Measurements from ENCODE around the gene LETMD1.
A peak's percentile ranks its signal among the peaks of the same experiment; 100 is the strongest.

Gene LETMD1

GRCh38 chr12:51047655-51048540 is at the start of gene LETMD1 (continued):
- TF ChIP-seq SP2 (tag by site-specific recombination; IDR thresholded peaks at IDR 0.05) (peak; percentile 96), ZBTB11 (tag by site-specific recombination; conservative IDR thresholded peaks at IDR 0.05; ENCODE audit: low read depth) (peak; percentile 75), ZNF114 (tag by site-specific recombination; IDR thresholded peaks at IDR 0.05) (no peak), HOXC10 (CRISPR knock-in tag; IDR thresholded peaks at IDR 0.05) (no peak), ZNF776 (tag by site-specific recombination; IDR thresholded peaks at IDR 0.05; ENCODE audit: borderline replicate concordance) (no peak), ZNF510 (tag by site-specific recombination; IDR thresholded peaks at IDR 0.05; ENCODE audit: insufficient replicate concordance) (no peak), ZNF768 (tag by site-specific recombination; IDR thresholded peaks at IDR 0.05) (no peak), ZNF610 (tag by site-specific recombination; IDR thresholded peaks at IDR 0.05; ENCODE audit: borderline replicate concordance) (0 out of 2 replicates have a peak, but pooled peaks have one; percentile 59), ZNF239 (tag by site-specific recombination; IDR thresholded peaks at IDR 0.05) (no peak), SCRT1 (tag by site-specific recombination; IDR thresholded peaks at IDR 0.05; ENCODE audit: borderline replicate concordance) (no peak; the same call in 1 of the 2 replicates), ZNF350 (tag by site-specific recombination; IDR thresholded peaks at IDR 0.05) (no peak), ZNF791 (tag by site-specific recombination; IDR thresholded peaks at IDR 0.05) (no peak), ZNF521 (tag by site-specific recombination; IDR thresholded peaks at IDR 0.05) (no peak), ZNF626 (tag by site-specific recombination; IDR thresholded peaks at IDR 0.05) (no peak), ZNF639 (tag by site-specific recombination; IDR thresholded peaks at IDR 0.05) (peak; percentile 76; the same call in 1 of the 2 replicates), BCL6B (tag by site-specific recombination; IDR thresholded peaks at IDR 0.05) (no peak), ZNF266 (tag by site-specific recombination; IDR thresholded peaks at IDR 0.05; ENCODE audit: low read depth) (no peak), ZEB2 (tag by site-specific recombination; IDR thresholded peaks at IDR 0.05) (peak; percentile 79; the same call in 1 of the 2 replicates), OVOL3 (tag by site-specific recombination; IDR thresholded peaks at IDR 0.05) (0 out of 2 replicates have a peak, but pooled peaks have one; percentile 59), ZNF292 (tag by site-specific recombination; IDR thresholded peaks at IDR 0.05; ENCODE audit: borderline replicate concordance, low read depth) (no peak), ZNF184 (tag by site-specific recombination; IDR thresholded peaks at IDR 0.05) (peak; percentile 73), ZNF660 (tag by site-specific recombination; IDR thresholded peaks at IDR 0.05) (no peak; the same call in none of the 2 replicates), ZNF274 (IDR thresholded peaks at IDR 0.05; ENCODE audit: low read length) (no peak), ZNF274 (tag by site-specific recombination; IDR thresholded peaks at IDR 0.05; ENCODE audit: borderline replicate concordance) (no peak), ZNF248 (tag by site-specific recombination; IDR thresholded peaks at IDR 0.05) (no peak), REST (tag by site-specific recombination; IDR thresholded peaks at IDR 0.05) (peak; percentile 92), ZNF132 (tag by site-specific recombination; IDR thresholded peaks at IDR 0.05; ENCODE audit: borderline replicate concordance) (no peak), KLF10 (tag by site-specific recombination; IDR thresholded peaks at IDR 0.05) (peak; percentile 38; the same call in 1 of the 2 replicates), ZNF777 (tag by site-specific recombination; IDR thresholded peaks at IDR 0.05; ENCODE audit: borderline replicate concordance) (no peak), KLF7 (tag by site-specific recombination; IDR thresholded peaks at IDR 0.05; ENCODE audit: borderline replicate concordance) (peak; percentile 29; the same call in 1 of the 2 replicates)

Data from HEK293 (cell line).